ENCODE data around the gene CLCA1.

The CLCA1 gene

DNA sequence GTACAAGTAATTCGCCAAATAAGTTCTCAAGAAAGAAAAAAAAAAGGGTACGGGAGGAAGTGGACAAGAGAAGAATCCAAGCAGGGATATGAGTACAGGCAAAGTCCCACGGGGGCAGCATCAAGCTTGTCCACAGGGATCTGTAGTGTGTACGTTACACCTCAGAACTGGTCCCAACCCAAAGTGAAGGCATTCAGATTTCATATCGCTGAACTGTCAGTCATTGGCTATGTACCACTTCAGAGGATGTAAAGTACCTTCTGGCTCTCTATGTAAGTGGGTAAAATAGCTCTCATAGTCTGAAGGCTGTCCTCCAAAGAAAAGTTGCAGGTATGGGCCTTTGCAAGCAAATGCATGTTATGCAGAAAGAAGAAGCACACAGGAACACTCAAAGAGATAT is 70.0 kb downstream of the CLCA1 start:
- Histone ChIP-seq H3K27me3 (no peaks in the 10 kb centered on the region), H3K36me3 (no peaks in the 10 kb centered on the region), H3K4me1 (no peaks in the 10 kb centered on the region), H3K4me3 (ENCODE audit: low read depth, low read length) (no peak overlapping the region), H3K9me3 (no peaks in the 10 kb centered on the region)
- DNase-seq = no peak
- TF ChIP-seq, protein P1, sequence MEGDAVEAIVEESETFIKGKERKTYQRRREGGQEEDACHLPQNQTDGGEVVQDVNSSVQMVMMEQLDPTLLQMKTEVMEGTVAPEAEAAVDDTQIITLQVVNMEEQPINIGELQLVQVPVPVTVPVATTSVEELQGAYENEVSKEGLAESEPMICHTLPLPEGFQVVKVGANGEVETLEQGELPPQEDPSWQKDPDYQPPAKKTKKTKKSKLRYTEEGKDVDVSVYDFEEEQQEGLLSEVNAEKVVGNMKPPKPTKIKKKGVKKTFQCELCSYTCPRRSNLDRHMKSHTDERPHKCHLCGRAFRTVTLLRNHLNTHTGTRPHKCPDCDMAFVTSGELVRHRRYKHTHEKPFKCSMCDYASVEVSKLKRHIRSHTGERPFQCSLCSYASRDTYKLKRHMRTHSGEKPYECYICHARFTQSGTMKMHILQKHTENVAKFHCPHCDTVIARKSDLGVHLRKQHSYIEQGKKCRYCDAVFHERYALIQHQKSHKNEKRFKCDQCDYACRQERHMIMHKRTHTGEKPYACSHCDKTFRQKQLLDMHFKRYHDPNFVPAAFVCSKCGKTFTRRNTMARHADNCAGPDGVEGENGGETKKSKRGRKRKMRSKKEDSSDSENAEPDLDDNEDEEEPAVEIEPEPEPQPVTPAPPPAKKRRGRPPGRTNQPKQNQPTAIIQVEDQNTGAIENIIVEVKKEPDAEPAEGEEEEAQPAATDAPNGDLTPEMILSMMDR (IDR thresholded peaks at IDR 0.05; ENCODE audit: low read depth, low read length) = no peak

DNA sequence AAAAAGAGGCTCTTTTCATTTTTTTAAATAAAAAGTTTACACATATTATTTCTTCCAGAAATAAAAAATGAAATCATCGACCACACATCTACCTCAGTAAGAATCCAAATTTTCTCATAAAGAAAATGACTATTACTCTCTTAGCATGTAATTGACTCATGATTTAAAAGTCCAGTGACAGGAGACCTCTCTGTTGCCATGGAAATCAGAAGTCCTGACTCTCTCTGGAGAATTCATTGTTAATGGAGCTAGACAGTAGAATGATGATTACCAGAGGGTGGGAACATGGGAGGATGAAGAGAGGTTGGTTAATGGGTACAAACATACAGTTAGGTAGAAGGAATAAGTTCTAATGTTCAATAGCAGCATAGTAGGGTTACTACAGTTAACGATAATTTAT is 73.1 kb downstream of the CLCA1 start:
- TF ChIP-seq, protein P1 (IDR thresholded peaks at IDR 0.05; ENCODE audit: low read depth, low read length) = no peak
- Histone ChIP-seq H3K9me3 (no peaks in the 10 kb centered on the region), H3K4me3 (ENCODE audit: low read depth, low read length) (no peak overlapping the region), H3K27me3 (no peaks in the 10 kb centered on the region), H3K36me3 (no peaks in the 10 kb centered on the region), H3K4me1 (no peaks in the 10 kb centered on the region)
- no peak for DNase-seq

DNA sequence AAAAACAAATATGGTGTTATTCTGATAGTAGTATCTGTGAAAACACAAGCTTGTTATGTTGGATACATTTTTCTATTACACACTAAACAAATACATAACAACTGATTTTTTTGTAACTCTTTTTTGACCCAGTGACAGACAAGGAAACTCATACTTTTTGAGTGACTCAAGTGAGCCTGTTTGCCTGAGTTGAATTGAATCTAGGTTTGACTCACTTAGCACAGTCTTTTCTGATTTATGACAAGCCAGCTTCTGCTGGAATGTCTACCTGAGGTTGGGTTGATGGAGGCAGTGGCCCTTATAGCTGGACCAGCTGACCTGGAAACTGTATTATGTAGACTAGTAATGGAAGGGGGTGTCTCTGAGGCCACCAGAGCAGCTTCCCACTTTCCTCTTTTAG is 73.9 kb downstream of the CLCA1 start:
- TF ChIP-seq, protein P1 (IDR thresholded peaks at IDR 0.05; ENCODE audit: low read depth, low read length) = no peak
- DNase-seq = no peak
- no peaks in the 10 kb centered on the region for H3K4me1 ChIP-seq
- H3K4me3 ChIP-seq (ENCODE audit: low read depth, low read length) = no peak overlapping the region
- H3K27me3 ChIP-seq = no peaks in the 10 kb centered on the region
- no peaks in the 10 kb centered on the region for H3K36me3 ChIP-seq
- H3K9me3 ChIP-seq = no peaks in the 10 kb centered on the region

DNA sequence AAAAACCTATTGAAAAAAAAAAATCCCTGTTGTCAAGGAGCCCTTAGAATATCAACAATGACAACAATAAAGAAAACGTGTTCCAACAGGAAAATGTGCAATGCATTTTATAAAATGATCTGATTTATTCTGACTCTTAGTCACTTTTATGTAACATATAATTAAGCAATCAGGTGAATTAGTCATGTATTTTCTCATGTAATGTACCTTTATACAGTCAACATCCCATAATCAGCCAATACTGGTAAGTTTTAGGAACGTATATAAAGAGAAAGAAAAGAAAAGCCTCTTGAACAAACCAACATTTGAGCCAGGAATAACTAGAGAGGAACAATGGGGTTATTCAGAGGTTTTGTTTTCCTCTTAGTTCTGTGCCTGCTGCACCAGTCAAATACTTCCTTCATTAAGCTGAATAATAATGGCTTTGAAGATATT is 78.1 kb downstream of the CLCA1 start, which contains the start of gene CLCA4:
Gene CLCA4 (plus strand): TSS at position 292 of the 435 bp plus-strand sequence. CDS start 42 bp downstream, at position 334.
- Histone ChIP-seq H3K9me3 (no peaks in the 10 kb centered on the region), H3K27me3 (no peaks in the 10 kb centered on the region), H3K4me1 (no peaks in the 10 kb centered on the region), H3K4me3 (ENCODE audit: low read depth, low read length) (no peak within 1 kb of the TSS), H3K36me3 (no peaks in the 10 kb centered on the region)
- TF ChIP-seq, protein P1 (IDR thresholded peaks at IDR 0.05; ENCODE audit: low read depth, low read length) = no peak
- no peak for DNase-seq

DNA sequence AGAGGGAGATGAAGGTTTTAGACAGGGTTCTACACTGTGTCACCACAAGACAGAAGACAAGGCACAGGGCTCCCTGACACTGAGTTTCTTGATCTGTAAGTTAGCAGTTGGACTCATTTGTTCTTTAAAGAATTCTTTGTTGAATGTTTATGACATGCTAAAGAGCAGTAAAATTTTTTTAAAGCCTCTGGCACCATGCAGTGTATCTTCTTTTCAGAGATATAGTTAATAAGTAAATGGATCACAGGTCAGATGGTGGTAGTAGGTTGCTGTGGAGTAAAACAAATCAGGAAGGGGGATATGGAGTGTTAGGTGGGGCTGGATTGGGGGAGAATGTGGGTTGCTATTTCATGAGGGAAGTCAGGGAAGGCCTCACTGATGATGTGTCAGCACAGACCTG is 80.1 kb downstream of the CLCA1 start:
- Histone ChIP-seq H3K4me1 (no peaks in the 10 kb centered on the region), H3K4me3 (ENCODE audit: low read depth, low read length) (no peak overlapping the region), H3K36me3 (no peaks in the 10 kb centered on the region), H3K27me3 (no peaks in the 10 kb centered on the region), H3K9me3 (no peaks in the 10 kb centered on the region)
- TF ChIP-seq, protein P1 (IDR thresholded peaks at IDR 0.05; ENCODE audit: low read depth, low read length) = no peak
- DNase-seq = no peak

Data from BE2C (cell line).